Measurements from ENCODE around the gene PIP4P1. TPM values are rescaled to one million over a fixed set of nuclear protein-coding genes. Genes with fewer than 3 reads are reported as not detected.

The PIP4P1 gene
- total and polyA plus RNA-seq, 2 of the 13 experiments (the other 11 are each of a cell fraction or from before 2014, with no cell fraction given) = 33.4 to 47.0 TPM

GRCh38 chr14:20412876-20413743 is 48.1 kb downstream of the PIP4P1 start, which contains the start of gene TEP1 (continued):
- TF ChIP-seq GMEB1 (CRISPR knock-in tag; IDR thresholded peaks at IDR 0.05; ENCODE audit: borderline replicate concordance) (peak; percentile 3; the same call in 1 of the 2 replicates), ZSCAN31 (CRISPR knock-in tag; IDR thresholded peaks at IDR 0.05; ENCODE audit: low read depth) (peak; percentile 79; the same call in 1 of the 2 replicates), PTBP1 (IDR thresholded peaks at IDR 0.05; ENCODE audit: low read depth, low read length, poor library complexity, severe bottlenecking) (peak; percentile 59), PHF21A (CRISPR knock-in tag; IDR thresholded peaks at IDR 0.05) (peak; percentile 96), PRDM15 (CRISPR knock-in tag; IDR thresholded peaks at IDR 0.05) (peak; percentile 84), CREB1 (IDR thresholded peaks at IDR 0.05) (no peak), CREB1 (CRISPR knock-in tag; IDR thresholded peaks at IDR 0.05) (no peak), ZNF589 (CRISPR knock-in tag; conservative IDR thresholded peaks at IDR 0.05) (no peak; the same call in 1 of the 2 replicates), SP1 (IDR thresholded peaks at IDR 0.05) (no peak), SP1 (CRISPR knock-in tag; IDR thresholded peaks at IDR 0.05) (no peak; the same call in 1 of the 2 replicates), ZSCAN21 (CRISPR knock-in tag; IDR thresholded peaks at IDR 0.05; ENCODE audit: borderline replicate concordance) (no peak; the same call in none of the 2 replicates), GTF2F1 (IDR thresholded peaks at IDR 0.05; ENCODE audit: low read length) (no peak), MYNN (CRISPR knock-in tag; IDR thresholded peaks at IDR 0.05; ENCODE audit: low read depth) (no peak), SCMH1 (CRISPR knock-in tag; IDR thresholded peaks at IDR 0.05; ENCODE audit: borderline replicate concordance) (no peak), ZNF646 (CRISPR knock-in tag; IDR thresholded peaks at IDR 0.05) (0 out of 2 replicates have a peak, but pooled peaks have one; percentile 32), ZFP82 (CRISPR knock-in tag; IDR thresholded peaks at IDR 0.05; ENCODE audit: borderline replicate concordance) (no peak), SMARCE1 (IDR thresholded peaks at IDR 0.05; ENCODE audit: borderline replicate concordance) (no peak)
